OCI-LY3 (cell line): Measurements from ENCODE around the gene TMEM233.

Experiments used
- H2AFZ ChIP-seq: fragments of 200-600, 300-600 bp; shearing (Covaris generic); 2 replicates; pipeline ENCODE4 v1.6.0; 2014; ENCODE audit warnings: antibody characterized with exemption, low read depth, low read length
- H3K27ac ChIP-seq: fragments of 200-600, 300-600 bp; sonication (generic); 2 replicates; pipeline ENCODE4 v1.5.1; 2014; ENCODE audit warnings: mild to moderate bottlenecking, low read length, moderate library complexity, mixed read lengths
- H3K27me3 ChIP-seq: fragments of 200-600, 300-600 bp; sonication (generic); 2 replicates; pipeline ENCODE4 v1.6.1; 2014; ENCODE audit warnings: low read depth, low read length, mixed read lengths
- H3K36me3 ChIP-seq: fragments of 200-600, 300-600 bp; sonication (generic); replicated peaks from 2 replicates; pipeline ENCODE3; 2014; ENCODE audit warnings: low read depth, low read length, mixed read lengths
- H3K4me1 ChIP-seq: fragments of 300-600, 200-600 bp; sonication (generic); 2 replicates; pipeline ENCODE4 v1.6.1; 2014; ENCODE audit warnings: low read length, mixed read lengths
- H3K4me2 ChIP-seq: fragments of 200-600, 300-600 bp; sonication (generic); 2 replicates; pipeline ENCODE4 v1.6.1; 2014; ENCODE audit warnings: low read length, mixed read lengths
- H3K4me3 ChIP-seq: fragments of 300-600, 200-600 bp; sonication (generic); 2 replicates; pipeline ENCODE4 v1.5.1; 2014; ENCODE audit warnings: antibody characterized with exemption, mild to moderate bottlenecking, low read length, moderate library complexity
- H3K79me2 ChIP-seq: fragments of 300-600, 200-600 bp; shearing (Covaris generic); 2 replicates; pipeline ENCODE4 v1.6.1; 2014; ENCODE audit warnings: mild to moderate bottlenecking, low read length, mixed read lengths
- H3K9ac ChIP-seq: fragments of 300-600, 200-600 bp; shearing (Covaris generic); 2 replicates; pipeline ENCODE4 v1.6.0; 2014; ENCODE audit warnings: mild to moderate bottlenecking, low read length, moderate library complexity
- H3K9me3 ChIP-seq: fragments of 200-600, 300-600 bp; shearing (Covaris generic); 2 replicates; pipeline ENCODE4 v1.6.1; 2014; ENCODE audit warnings: low read length, mixed read lengths; ENCODE audit not compliant: insufficient read depth
- H4K20me1 ChIP-seq: fragments of 200-600, 300-600 bp; sonication (generic); 2 replicates; pipeline ENCODE4 v1.6.1; 2016; ENCODE audit warnings: low read length, mixed read lengths; ENCODE audit not compliant: insufficient read depth
- CTCF ChIP-seq: fragments of 200-600, 300-600 bp; sonication (generic); IDR thresholded peaks from 2 replicates; pipeline ENCODE4 v1.5.1; 2014; ENCODE audit warnings: antibody characterized with exemption, low read length, low read depth
- EZH2phosphoT487 ChIP-seq: fragments of 200-600 bp; shearing (Covaris generic); IDR thresholded peaks from 2 replicates; pipeline ENCODE4 v1.6.1; 2018; ENCODE audit warnings: antibody characterized with exemption, mixed run types, low read depth

Gene TMEM233

GRCh38 chr12:119687406-119687805 lies 93.8 kb downstream of the TMEM233 start:
- H3K27me3 ChIP-seq: no peaks in the 10 kb centered on the region
- H3K9ac ChIP-seq: no peak overlapping the region
- H3K36me3 ChIP-seq: peaks cover 12% of the 10 kb centered on the region

GRCh38 chr12:119687879-119688278 lies 94.3 kb downstream of the TMEM233 start:
- no peak for TF ChIP-seq EZH2phosphoT487
- TF ChIP-seq CTCF: no peak
- Histone ChIP-seq H3K9ac (no peak overlapping the region), H3K4me2 (no peak overlapping the region), H3K4me3 (no peak overlapping the region), H2AFZ (no peak overlapping the region), H3K79me2 (no peaks in the 10 kb centered on the region), H3K36me3 (peaks cover 12% of the 10 kb centered on the region), H3K27ac (no peak overlapping the region), H4K20me1 (no peaks in the 10 kb centered on the region), H3K27me3 (no peaks in the 10 kb centered on the region), H3K9me3 (no peaks in the 10 kb centered on the region), H3K4me1 (peaks cover 4% of the 10 kb centered on the region)

More at GRCh38 chr12:119687406-119687805, 93.8 kb downstream of the TMEM233 start:
- no peak overlapping the region for H3K4me2 ChIP-seq
- H3K79me2 ChIP-seq: no peaks in the 10 kb centered on the region
- no peak overlapping the region for H3K27ac ChIP-seq
- no peak overlapping the region for H2AFZ ChIP-seq
- no peaks in the 10 kb centered on the region for H3K9me3 ChIP-seq
- no peak for TF ChIP-seq CTCF
- TF ChIP-seq EZH2phosphoT487: no peak
- peaks cover 9% of the 10 kb centered on the region for H3K4me1 ChIP-seq
- H3K4me3 ChIP-seq: no peak overlapping the region
- H4K20me1 ChIP-seq: no peaks in the 10 kb centered on the region

GRCh38 chr12:119689935-119690500 lies 96.4 kb downstream of the TMEM233 start:
- Histone ChIP-seq H2AFZ (no peak overlapping the region), H3K9me3 (no peaks in the 10 kb centered on the region), H3K27me3 (no peaks in the 10 kb centered on the region), H3K4me3 (no peak overlapping the region), H3K9ac (no peak overlapping the region), H3K79me2 (no peaks in the 10 kb centered on the region), H4K20me1 (no peaks in the 10 kb centered on the region), H3K36me3 (peaks cover 10% of the 10 kb centered on the region), H3K27ac (no peak overlapping the region), H3K4me2 (no peak overlapping the region), H3K4me1 (no peaks in the 10 kb centered on the region)
- TF ChIP-seq EZH2phosphoT487 (no peak), CTCF (no peak)

- Histone ChIP-seq H3K27ac (no peak overlapping the region), H3K4me2 (no peak overlapping the region), H3K79me2 (no peaks in the 10 kb centered on the region), H3K27me3 (no peaks in the 10 kb centered on the region), H3K4me1 (no peaks in the 10 kb centered on the region), H2AFZ (no peak overlapping the region), H3K36me3 (peaks cover 10% of the 10 kb centered on the region), H3K9ac (no peak overlapping the region), H3K4me3 (no peak overlapping the region), H4K20me1 (no peaks in the 10 kb centered on the region), H3K9me3 (no peaks in the 10 kb centered on the region)
- no peak for TF ChIP-seq EZH2phosphoT487
- TF ChIP-seq CTCF: no peak
These were observed 97.7 kb downstream of the TMEM233 start for GRCh38 chr12:119691202-119691810.
